COLO668 (cell line): ENCODE results near the gene SPIRE2.

Experiments
- DNase-seq: peaks from one replicate; lab custom pipeline; 2025; ENCODE audit not compliant: unreplicated experiment; lab: John Stamatoyannopoulos, UW

Gene SPIRE2

GRCh38 chr16:89893642-89894548 is 65.6 kb downstream of the SPIRE2 start:
- DNase-seq, result no peak

DNA sequence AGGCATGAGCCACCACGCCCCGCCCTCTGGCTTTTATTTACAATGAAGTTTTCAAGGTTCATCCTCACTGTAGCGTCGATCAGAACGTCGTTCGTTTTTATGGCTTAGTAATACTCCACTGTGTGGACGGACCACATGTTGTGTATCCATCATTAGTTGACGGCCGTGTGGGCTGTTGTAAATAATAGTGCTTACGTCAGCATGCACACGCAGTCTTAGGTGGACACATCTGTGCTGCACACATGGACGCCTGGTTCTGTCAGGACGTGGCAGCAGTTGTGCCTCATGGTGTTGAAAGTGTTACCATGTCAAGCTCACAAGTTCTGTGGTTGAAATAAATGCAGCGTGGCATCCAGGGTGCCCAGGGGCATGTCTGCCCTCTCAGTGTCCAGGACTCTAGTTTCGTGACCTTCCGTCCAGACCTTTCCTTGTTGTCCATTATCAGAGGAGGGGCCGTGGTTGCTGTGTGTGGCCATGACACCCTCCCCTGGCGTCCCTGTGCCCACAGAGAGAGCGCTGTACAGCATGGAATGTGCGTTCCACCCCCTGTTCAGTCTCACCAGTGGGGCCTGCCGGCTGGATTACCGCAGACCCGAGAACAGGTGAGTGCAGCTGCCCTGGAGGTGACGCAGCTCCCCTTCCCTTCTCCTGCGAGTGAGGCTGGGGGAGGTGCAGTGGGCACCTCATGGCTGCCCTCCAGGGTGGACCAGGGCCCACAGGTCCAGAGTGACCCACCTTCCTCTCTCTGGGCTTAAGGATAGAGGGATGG is 67.4 kb downstream of the SPIRE2 start:
- DNase-seq, result no peak

GRCh38 chr16:89897204-89897603 is 68.9 kb downstream of the SPIRE2 start:
- DNase-seq, result no peak

DNA sequence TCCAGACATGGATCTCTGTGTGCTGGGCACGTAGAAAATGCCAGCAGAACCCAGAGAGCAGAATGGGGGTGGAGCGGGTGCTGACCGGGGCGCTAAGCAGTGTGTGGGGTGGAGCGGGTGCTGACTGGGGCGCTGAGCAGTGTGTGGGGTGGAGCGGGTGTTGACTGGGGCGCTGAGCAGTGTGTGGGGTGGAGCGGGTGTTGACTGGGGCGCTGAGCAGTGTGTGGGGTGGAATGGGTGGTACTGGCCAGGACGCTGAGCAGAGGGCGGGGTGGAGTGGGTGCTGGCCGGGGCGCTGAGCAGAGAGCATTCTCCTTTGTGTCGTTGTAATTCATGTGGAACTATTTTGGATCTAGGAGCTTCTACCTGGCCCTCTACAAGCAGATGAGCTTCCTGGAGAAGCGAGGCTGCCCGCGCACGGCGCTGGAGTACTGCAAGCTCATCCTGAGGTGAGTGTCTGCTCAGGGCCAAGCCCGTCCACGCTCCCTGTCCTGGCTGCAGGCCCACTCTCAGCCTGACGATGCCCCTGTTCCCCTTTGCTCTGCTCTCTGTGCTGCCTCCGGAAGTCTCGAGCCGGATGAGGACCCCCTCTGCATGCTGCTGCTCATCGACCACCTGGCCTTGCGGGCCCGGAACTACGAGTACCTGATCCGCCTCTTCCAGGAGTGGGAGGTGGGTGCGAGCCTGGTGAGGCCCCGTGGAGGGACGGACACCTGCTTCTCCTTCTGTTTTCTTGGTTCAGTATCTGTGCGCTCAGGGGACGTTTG is 70.1 kb downstream of the SPIRE2 start:
- DNase-seq, result no peak

DNA sequence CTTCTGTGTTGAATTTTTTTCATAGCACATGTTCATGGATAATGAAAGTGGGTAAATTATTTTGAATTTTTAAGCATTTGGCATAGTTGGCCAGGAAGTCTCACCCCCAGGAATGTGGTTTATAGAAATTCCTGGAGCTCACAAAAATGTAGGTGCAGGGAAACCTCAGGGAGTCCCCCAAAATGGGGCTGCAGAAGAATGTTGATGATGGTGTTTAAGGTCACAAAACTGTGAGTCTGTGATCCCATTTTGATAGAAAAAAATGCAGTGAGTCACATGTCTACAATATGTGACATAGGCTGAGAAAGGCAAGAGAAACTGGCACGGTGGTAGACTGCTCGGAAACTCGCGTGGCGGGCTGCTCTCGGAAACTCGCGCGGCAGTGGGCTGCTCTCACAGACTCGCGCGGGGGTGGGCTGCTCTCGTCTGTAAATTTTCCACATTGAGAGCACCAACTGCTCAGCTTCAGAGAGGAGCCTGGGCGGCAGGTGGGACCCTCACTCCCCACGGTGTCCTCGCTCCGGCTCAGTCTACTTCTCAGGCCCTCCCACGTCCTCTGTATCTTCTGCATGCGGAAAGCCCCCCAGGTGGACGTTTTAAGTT is 71.7 kb downstream of the SPIRE2 start:
- no peak for DNase-seq

GRCh38 chr16:89900885-89901284 is 72.6 kb downstream of the SPIRE2 start:
- DNase-seq, result no peak

- DNase-seq, result no peak
Observed at GRCh38 chr16:89902980-89903379, 74.7 kb downstream of the SPIRE2 start.

DNA sequence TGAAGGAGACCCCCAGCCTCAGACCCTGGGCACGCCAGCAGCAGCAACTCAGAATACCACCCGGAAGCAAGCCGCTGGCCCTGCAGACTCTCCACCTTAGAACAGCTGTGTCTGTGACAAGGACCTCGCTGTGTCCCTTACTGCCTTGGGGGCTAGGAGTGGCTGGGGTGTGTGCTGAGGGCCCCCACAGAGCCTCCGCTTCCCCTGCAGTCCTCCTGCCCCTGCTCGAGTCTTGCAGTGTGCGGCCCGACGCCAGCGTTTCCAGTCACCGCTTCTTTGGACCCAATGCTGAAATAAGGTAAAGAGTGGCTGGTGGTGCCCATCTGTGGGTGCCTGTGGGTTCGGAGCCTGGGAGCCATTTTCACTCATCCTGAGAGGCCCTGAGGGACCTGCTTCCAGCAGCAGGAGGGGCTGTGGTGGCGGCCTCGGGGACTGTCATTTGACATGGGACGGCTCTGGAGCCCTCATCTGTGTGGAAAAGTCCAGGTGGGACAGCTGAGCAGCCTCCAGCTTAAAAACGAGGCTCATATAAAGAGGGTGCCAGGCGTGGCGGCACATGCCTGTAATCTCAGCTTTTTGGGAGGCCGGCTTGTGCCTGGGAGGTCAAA is 75.7 kb downstream of the SPIRE2 start:
- DNase-seq, result no peak

DNA sequence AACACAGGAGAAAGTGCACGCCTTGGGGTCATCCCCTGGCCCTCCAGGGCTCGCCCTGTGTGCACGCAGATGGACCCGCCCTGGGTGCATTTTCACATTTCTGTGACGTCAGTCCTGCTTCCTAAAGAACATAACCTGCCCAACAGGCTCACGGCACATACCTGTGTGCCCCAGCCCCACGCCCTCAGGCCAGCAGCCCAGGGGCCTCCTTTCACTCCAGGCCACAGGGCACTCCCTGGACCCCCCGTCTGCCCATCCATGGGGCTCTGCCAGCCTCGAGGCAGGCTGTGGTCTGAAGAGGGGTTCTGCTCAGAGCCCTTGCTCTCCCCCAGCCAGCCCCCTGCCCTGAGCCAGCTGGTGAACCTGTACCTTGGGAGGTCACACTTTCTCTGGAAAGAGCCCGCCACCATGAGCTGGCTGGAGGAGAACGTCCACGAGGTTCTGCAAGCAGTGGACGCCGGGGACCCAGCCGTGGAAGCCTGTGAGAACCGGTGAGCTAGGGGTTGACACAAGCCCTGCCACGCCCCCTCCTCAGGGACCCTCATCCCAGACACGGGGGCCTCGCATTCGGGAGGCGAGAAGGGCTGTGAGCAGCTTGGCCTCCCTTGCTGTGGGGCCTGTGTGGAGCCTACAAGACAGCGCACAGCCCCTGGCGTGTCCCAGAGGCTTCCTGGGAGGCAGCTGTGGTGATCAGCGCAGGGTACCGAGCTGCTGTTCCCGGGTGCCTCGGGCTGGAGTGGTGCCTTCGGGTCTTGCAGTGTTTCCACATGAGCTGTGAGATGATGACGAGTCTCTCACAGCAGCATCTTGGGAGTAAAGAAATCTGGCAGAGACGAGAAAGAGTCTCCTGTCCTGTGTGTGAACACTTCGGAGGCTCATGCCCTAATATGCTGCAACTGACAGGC is 76.6 kb downstream of the SPIRE2 start:
- DNase-seq, result no peak

- DNase-seq, result no peak
Observed at GRCh38 chr16:89905511-89906139, 77.3 kb downstream of the SPIRE2 start.

- DNase-seq, result no peak
Observed at GRCh38 chr16:89906140-89907025, 78.1 kb downstream of the SPIRE2 start.

- no peak for DNase-seq
Observed at GRCh38 chr16:89907055-89907814, 79.0 kb downstream of the SPIRE2 start.

- no peak for DNase-seq
Observed at GRCh38 chr16:89908236-89908635, 80.0 kb downstream of the SPIRE2 start.

- peak; percentile 72 for DNase-seq
Observed at GRCh38 chr16:89909777-89910716, 81.8 kb downstream of the SPIRE2 start.

DNA sequence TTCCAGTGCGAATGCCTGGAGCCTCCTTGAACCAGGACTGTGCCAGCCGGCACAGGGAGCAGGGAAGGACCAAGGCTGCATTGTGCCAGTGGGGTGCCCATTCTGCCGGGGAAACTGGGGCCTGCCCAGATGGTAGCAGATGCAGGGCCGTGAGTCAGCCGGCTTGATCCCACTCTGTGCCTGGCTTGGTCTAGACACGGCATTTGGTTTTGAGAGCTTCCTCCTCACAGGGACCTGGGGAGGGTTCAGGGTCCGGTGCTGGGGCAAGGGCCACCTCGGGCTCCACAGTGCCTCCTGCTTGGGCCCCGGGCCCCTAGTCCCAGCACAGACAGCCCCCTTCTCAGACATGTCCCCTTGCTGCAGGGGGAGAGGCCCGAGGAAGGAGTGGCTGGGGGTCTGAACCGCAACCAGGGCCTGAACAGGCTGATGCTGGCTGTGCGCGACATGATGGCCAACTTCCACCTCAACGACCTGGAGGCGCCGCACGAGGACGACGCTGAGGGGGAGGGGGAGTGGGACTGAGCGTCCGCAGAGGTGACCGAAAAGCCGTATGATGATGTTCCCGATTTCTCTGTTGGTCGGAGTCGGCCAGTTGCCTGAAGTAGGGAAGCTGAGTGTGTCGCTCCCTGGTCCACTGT is 82.6 kb downstream of the SPIRE2 start:
- DNase-seq, result no peak

- no peak for DNase-seq
Observed at GRCh38 chr16:89911375-89911774, 83.1 kb downstream of the SPIRE2 start.
